Thyroid gland (tissue), 4 donors: ENCODE data around the gene HEPACAM. TPM values are rescaled to one million over a fixed set of nuclear protein-coding genes. Genes with fewer than 3 reads are reported as not detected.

Experiments used
- DNase-seq, 2 donors: peaks; one replicate each; pipeline ENCODE4 v3.0.0-alpha.2; 2019
- H3K27ac ChIP-seq, 3 donors: fragments of 200-600 bp; sonication (generic); 1 replicate in 2 of 3; 2 replicates in 1 of 3; pipeline ENCODE4 v1.5.1; 2016 to 2019; ENCODE audit warnings: mild to moderate bottlenecking in 1 of 3, moderate library complexity in 1 of 3
- H3K27me3 ChIP-seq: fragments of 200-600 bp; sonication (generic); one replicate; pipeline ENCODE4 v1.5.1; 2019
- H3K36me3 ChIP-seq, 2 donors: fragments of 200-600 bp; sonication (generic); one replicate each; pipeline ENCODE4 v1.5.1; 2016 to 2019
- H3K4me1 ChIP-seq, 2 donors: fragments of 200-600 bp; sonication (generic); one replicate each; pipeline ENCODE4 v1.5.1; 2017 to 2019
- H3K4me3 ChIP-seq, 3 donors: fragments of 200-600 bp; sonication (generic); replicated peaks in 1 of 3; 1 replicate in 2 of 3; 2 replicates in 1 of 3; pipeline ENCODE4 v1.5.1; 2016; ENCODE audit warnings: mild to moderate bottlenecking in 1 of 3
- H3K9me3 ChIP-seq: fragments of 200-600 bp; sonication (generic); one replicate; pipeline ENCODE4 v1.5.1; 2017
- POLR2A ChIP-seq, 2 donors: fragments of 450-650 bp; IDR thresholded peaks; one replicate each; pipeline ENCODE4 v1.6.1; 2017; ENCODE audit warnings: antibody characterized with exemption in 2 of 2, mild to moderate bottlenecking in 2 of 2, moderate library complexity in 1 of 2
- WGBS, 2 donors: methylation state at CpG; one replicate each; pipeline ENCODE4 v1.1.5; 2017; 5-methylcytosine and 5-hydroxymethylcytosine counted together
- intact Hi-C: fragments of 100-400 bp; cut with DNase I; formaldehyde crosslinking; loops from one replicate; pipeline ENCODE4 v1.15.1; 2023
- total RNA-seq, 4 donors: library from RNA; depleted of rRNA; stranded (reverse); fragments of >200 nt; gene quantifications; one replicate each; pipeline ENCODE4 v1.2.3, GENCODE V29; 2016
- TF ChIP-seq, protein P1 (sequence below), 6 experiments: fragments of 200-600 bp in 3 of 6; fragments of 450-650 bp in 3 of 6; sonication (generic) in 3 of 6; IDR thresholded peaks; one replicate each; pipeline ENCODE4 v1.5.1; 2016 to 2019; ENCODE audit warnings: antibody characterized with exemption in 6 of 6, mild to moderate bottlenecking in 2 of 6, inconsistent platforms in 1 of 6, moderate library complexity in 1 of 6

The HEPACAM gene
- total RNA-seq, 4 donors from 2014 or later = 0.27 to 1.1 (median 0.45) TPM; not detected in 1

DNA sequence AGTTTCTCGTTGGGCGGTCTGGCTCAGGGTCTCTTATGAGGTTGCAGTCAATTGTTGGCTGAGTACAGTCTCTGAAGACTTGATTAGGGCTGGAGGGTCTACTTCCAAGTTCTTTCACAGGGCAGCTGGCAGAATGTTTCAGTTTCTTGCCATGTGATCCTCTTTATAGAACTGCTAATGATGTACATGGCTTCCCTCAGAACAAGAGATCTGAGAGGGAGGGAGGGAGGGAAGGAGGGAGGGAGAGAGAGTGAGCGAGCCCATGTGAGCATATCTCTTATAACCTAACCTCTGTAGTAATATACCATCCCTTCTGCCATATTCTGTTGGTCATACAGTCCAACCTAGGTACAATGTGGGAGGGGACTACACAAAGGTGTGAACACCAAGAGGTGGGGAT lies 15.5 kb upstream of the HEPACAM start:
- TF ChIP-seq, protein P1, sequence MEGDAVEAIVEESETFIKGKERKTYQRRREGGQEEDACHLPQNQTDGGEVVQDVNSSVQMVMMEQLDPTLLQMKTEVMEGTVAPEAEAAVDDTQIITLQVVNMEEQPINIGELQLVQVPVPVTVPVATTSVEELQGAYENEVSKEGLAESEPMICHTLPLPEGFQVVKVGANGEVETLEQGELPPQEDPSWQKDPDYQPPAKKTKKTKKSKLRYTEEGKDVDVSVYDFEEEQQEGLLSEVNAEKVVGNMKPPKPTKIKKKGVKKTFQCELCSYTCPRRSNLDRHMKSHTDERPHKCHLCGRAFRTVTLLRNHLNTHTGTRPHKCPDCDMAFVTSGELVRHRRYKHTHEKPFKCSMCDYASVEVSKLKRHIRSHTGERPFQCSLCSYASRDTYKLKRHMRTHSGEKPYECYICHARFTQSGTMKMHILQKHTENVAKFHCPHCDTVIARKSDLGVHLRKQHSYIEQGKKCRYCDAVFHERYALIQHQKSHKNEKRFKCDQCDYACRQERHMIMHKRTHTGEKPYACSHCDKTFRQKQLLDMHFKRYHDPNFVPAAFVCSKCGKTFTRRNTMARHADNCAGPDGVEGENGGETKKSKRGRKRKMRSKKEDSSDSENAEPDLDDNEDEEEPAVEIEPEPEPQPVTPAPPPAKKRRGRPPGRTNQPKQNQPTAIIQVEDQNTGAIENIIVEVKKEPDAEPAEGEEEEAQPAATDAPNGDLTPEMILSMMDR (IDR thresholded peaks at IDR 0.05) = no peak
- TF ChIP-seq POLR2A (IDR thresholded peaks at IDR 0.05) = no peak
- WGBS, 2 donors = 56 to 79% methylated on average over 3 of the region's 3 CpGs
- Histone ChIP-seq H3K27ac (no peak overlapping the region), H3K36me3 (no peaks in the 10 kb centered on the region), H3K27me3 (no peaks in the 10 kb centered on the region), H3K4me1 (peaks cover 9 to 12% of the 10 kb centered on the region in 2 donors), H3K4me3 (no peak overlapping the region), H3K9me3 (no peaks in the 10 kb centered on the region)
- DNase-seq = no peak
- intact Hi-C loops = loop anchor here (10.0 kb wide), 1 partner anchor 193 kb away; no protein-coding TSS in a partner anchor

- no peak for DNase-seq
- Histone ChIP-seq H3K36me3 (no peaks in the 10 kb centered on the region), H3K27ac (no peak overlapping the region), H3K9me3 (no peaks in the 10 kb centered on the region), H3K27me3 (no peaks in the 10 kb centered on the region), H3K4me1 (peaks cover 9 to 12% of the 10 kb centered on the region in 2 donors), H3K4me3 (no peak overlapping the region)
- intact Hi-C loops = loop anchor here (10.0 kb wide), 1 partner anchor 194 kb away; no protein-coding TSS in a partner anchor
- TF ChIP-seq POLR2A (IDR thresholded peaks at IDR 0.05) = no peak
- TF ChIP-seq, protein P1 (IDR thresholded peaks at IDR 0.05) = no peak
Measured at GRCh38 chr11:124950601-124951330, 14.9 kb upstream of the HEPACAM start.

- H3K27ac ChIP-seq = no peak overlapping the region
- no peak for DNase-seq
- H3K36me3 ChIP-seq = no peaks in the 10 kb centered on the region
- H3K27me3 ChIP-seq = no peaks in the 10 kb centered on the region
- intact Hi-C loops = no loop called here
- no peak for TF ChIP-seq POLR2A (IDR thresholded peaks at IDR 0.05)
- TF ChIP-seq, protein P1 (IDR thresholded peaks at IDR 0.05) = no peak
- H3K4me3 ChIP-seq = no peak overlapping the region
- no peaks in the 10 kb centered on the region for H3K4me1 ChIP-seq
- 62 to 77% methylated on average over 2 of the region's 2 CpGs for WGBS, 2 donors
- H3K9me3 ChIP-seq = no peaks in the 10 kb centered on the region
Measured at GRCh38 chr11:124946735-124947141, 10.9 kb upstream of the HEPACAM start.

GRCh38 chr11:124945826-124946225 lies 10.0 kb upstream of the HEPACAM start:
- Histone ChIP-seq H3K36me3 (no peaks in the 10 kb centered on the region), H3K9me3 (no peaks in the 10 kb centered on the region), H3K27me3 (no peaks in the 10 kb centered on the region), H3K4me1 (no peaks in the 10 kb centered on the region), H3K27ac (no peak overlapping the region), H3K4me3 (no peak overlapping the region)
- intact Hi-C loops = no loop called here
- no peak for TF ChIP-seq POLR2A (IDR thresholded peaks at IDR 0.05)
- WGBS, 2 donors = 80 to 83% methylated on average over 6 of the region's 6 CpGs
- no peak for DNase-seq

- Histone ChIP-seq H3K27me3 (no peaks in the 10 kb centered on the region), H3K4me3 (no peak overlapping the region), H3K36me3 (no peaks in the 10 kb centered on the region), H3K9me3 (no peaks in the 10 kb centered on the region), H3K27ac (no peak overlapping the region), H3K4me1 (no peaks in the 10 kb centered on the region)
- TF ChIP-seq, protein P1 (IDR thresholded peaks at IDR 0.05) = no peak
- TF ChIP-seq POLR2A (IDR thresholded peaks at IDR 0.05) = no peak
- WGBS, 2 donors = 71 to 88% methylated on average over 3 of the region's 3 CpGs
- intact Hi-C loops = no loop called here
- no peak for DNase-seq
Measured at GRCh38 chr11:124944565-124944964, 8.7 kb upstream of the HEPACAM start.
